A204.1 (cell line): Measurements from ENCODE around the gene RRM2.

ENCODE experiments used
- FAIRE-seq: peaks from 2 replicates; lab custom pipeline; 2012; peaks lifted over from hg19 to GRCh38; lab: Jason Lieb, UNC

The RRM2 gene

GRCh38 chr2:10172033-10172871, 49.7 kb downstream of the RRM2 start:
- FAIRE-seq: no peak

DNA sequence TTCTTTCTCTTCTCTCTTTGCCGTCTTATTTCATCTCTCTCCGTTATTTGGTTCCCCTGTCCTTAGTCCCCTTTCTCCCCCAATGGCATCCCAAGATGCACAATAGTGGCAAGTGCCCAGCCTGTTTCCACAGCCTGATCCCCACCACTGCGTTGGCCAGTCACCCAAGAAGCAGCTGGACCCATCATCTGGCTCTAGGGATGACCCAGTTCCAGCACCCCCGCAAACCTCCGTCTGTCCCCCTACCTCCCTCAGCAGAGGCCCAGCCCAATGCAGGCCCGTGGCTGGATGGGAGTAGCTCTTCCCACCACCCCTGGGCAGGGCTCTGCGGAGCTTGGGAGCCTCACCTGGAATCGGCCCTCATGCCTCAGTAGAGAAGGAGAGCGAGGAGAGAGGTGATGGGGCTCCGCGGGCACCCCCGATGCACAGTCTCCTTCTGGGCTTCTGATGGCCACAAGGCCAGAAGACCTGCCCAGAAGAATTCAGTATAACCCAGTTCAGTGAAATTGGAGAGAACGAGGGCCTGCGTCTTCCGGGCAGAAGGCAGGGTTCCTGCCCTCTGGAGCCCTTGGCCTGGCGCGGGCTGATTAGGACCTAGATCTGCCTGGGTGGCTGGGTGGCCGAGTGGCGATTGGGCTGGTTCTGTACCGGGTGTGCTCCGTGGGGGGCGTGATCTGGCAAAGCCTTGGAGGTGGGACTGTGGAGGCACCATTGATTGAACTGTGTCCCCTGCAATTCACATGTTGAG, 50.9 kb downstream of the RRM2 start:
- FAIRE-seq: no peak

DNA sequence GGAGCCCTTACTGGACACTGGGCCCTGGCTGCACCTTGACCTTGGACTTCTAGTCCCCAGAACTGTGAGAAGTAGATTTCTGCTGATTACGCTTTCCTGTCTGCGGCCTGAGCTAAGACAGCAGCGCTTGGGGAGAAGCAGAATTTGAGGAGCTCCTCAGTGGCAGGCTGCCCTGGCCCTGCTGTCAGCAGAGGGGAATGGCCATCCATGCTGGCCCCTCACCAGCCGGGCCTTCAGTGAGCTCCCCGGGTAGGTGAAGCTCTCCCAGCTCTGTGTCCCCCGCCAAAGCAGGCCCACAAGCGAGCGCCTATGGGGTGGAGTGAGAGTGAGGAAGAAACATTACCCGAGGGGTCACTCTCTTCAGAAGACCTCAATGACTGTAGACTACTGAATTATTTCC, 51.6 kb downstream of the RRM2 start:
- FAIRE-seq: no peak

DNA sequence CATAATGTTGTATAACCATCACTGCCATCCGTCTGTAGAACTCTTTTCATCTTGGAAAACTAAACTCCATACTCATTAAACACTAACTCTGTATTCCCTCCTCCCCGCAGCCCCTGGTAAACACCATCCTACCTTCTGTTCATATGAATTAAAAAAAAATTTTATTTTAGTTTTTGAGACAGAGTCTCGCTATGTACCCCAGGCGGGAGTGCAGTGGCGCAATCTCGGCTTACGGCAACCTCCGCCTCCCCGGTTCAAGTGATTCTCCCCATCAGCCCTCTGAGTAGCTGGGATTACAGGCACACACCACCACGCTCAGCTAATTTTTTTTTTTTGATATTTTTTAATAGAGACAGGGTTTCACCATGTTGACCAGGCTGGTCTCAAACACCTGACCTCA, 52.9 kb downstream of the RRM2 start:
- FAIRE-seq: no peak

DNA sequence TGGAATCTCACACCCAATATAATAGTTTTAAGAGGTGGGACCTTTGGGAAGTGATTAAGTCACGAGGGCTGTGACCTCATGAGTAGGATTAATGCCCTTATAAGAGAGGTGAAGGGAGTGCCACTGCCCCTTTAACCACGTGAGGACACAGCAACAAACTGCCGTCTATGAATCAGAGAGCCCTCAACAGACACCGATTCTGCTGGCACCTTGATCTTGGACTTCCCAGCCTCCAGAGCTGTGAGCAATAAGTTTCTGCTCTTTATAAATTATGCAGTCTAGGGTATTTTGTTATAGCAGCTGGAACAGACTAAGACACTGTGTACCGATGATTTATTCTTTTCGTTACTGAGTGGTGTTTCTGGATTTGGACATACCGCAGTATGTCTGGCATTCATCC, 56.2 kb downstream of the RRM2 start:
- no peak for FAIRE-seq

DNA sequence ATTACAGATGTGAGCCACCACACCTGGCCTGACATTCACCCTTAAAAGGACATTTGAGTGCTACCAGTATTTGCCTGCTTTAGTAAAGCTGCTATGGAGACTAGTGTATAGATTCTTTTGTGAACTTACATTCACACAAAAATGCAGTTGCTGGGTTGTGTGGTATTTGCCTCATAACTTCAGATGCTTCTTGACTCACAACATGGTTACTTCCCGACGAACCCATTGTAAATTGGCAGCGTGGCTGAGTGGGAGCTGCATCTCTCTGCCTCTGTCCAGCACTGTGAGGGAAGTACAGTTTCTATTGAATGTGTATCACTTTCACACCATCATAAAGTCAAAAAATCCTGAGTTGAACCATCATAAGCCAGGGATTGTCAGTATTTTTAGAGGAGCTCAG, 56.9 kb downstream of the RRM2 start:
- no peak for FAIRE-seq

GRCh38 chr2:10180229-10180628, 57.7 kb downstream of the RRM2 start:
- no peak for FAIRE-seq
